Loucy (cell line): Measurements from ENCODE around the gene GJB4.

ENCODE experiments used
- H2AFZ ChIP-seq: fragments of 200-600 bp; sonication (generic); 2 replicates; pipeline ENCODE4 v1.6.0; 2016; ENCODE audit warnings: antibody characterized with exemption, mild to moderate bottlenecking, low read length, moderate library complexity
- H3F3A ChIP-seq: fragments of 200-600 bp; 2 replicates; pipeline ENCODE4 v1.6.0; 2016; ENCODE audit warnings: antibody characterized with exemption, low read depth, mild to moderate bottlenecking
- H3K27me3 ChIP-seq: fragments of 200-600 bp; sonication (generic); 2 replicates; pipeline ENCODE4 v1.6.1; 2014; ENCODE audit warnings: low read length, mild to moderate bottlenecking; ENCODE audit not compliant: insufficient read depth, poor library complexity, severe bottlenecking
- H3K36me3 ChIP-seq: fragments of 200-600 bp; sonication (generic); 2 replicates; pipeline ENCODE4 v1.6.1; 2016; ENCODE audit warnings: low read length; ENCODE audit not compliant: insufficient read depth
- H3K4me1 ChIP-seq: fragments of 200-600 bp; sonication (generic); 2 replicates; pipeline ENCODE4 v1.5.1; 2014; ENCODE audit warnings: low read length, mild to moderate bottlenecking; ENCODE audit not compliant: insufficient read depth, poor library complexity, severe bottlenecking
- H3K4me2 ChIP-seq: fragments of 200-600 bp; sonication (generic); 2 replicates; pipeline ENCODE4 v1.6.0; 2014; ENCODE audit warnings: antibody characterized with exemption, low read length, low read depth, mild to moderate bottlenecking; ENCODE audit not compliant: poor library complexity, severe bottlenecking
- H3K4me3 ChIP-seq: fragments of 200-600 bp; sonication (generic); 2 replicates; pipeline ENCODE4 v1.5.1; 2014; ENCODE audit warnings: low read length, mild to moderate bottlenecking, mixed read lengths; ENCODE audit not compliant: poor library complexity, severe bottlenecking
- H3K79me2 ChIP-seq: fragments of 200-600 bp; sonication (generic); 2 replicates; pipeline ENCODE4 v1.6.1; 2014; ENCODE audit warnings: low read length; ENCODE audit not compliant: insufficient read depth
- H3K9ac ChIP-seq: fragments of 200-600 bp; sonication (generic); 2 replicates; pipeline ENCODE4 v1.6.0; 2014; ENCODE audit warnings: mild to moderate bottlenecking, low read depth, low read length, moderate library complexity; ENCODE audit not compliant: poor library complexity, severe bottlenecking
- H3K9me2 ChIP-seq: fragments of 200-600 bp; sonication (generic); replicated peaks from 2 replicates; pipeline ENCODE4 v1.6.1; 2016; ENCODE audit warnings: low read depth, low read length, mixed read lengths
- H3K9me3 ChIP-seq: fragments of 200-600 bp; sonication (generic); 2 replicates; pipeline ENCODE4 v1.6.1; 2014; ENCODE audit warnings: mild to moderate bottlenecking, antibody characterized with exemption, low read length, low read depth; ENCODE audit not compliant: insufficient read depth
- H4K20me1 ChIP-seq: fragments of 200-600 bp; sonication (generic); 2 replicates; pipeline ENCODE4 v1.6.0; 2014; ENCODE audit warnings: antibody characterized with exemption, low read length, mild to moderate bottlenecking; ENCODE audit not compliant: insufficient read depth, poor library complexity, severe bottlenecking
- CTCF ChIP-seq: fragments of 200-600 bp; sonication (generic); conservative IDR thresholded peaks from 2 replicates; pipeline ENCODE4 v1.5.1; 2014; ENCODE audit warnings: mild to moderate bottlenecking, antibody characterized with exemption, low read length
- EZH2phosphoT487 ChIP-seq: fragments of 200-600 bp; IDR thresholded peaks from 2 replicates; pipeline ENCODE4 v1.6.1; 2018; ENCODE audit warnings: antibody characterized with exemption, mild to moderate bottlenecking, moderate library complexity, borderline replicate concordance

The GJB4 gene

GRCh38 chr1:34743775-34744174 lies 15.8 kb upstream of the GJB4 start:
- no peak overlapping the region for H3K4me3 ChIP-seq
- H3K79me2 ChIP-seq, result no peaks in the 10 kb centered on the region
- no peaks in the 10 kb centered on the region for H3K27me3 ChIP-seq
- H3F3A ChIP-seq, result no peaks in the 10 kb centered on the region
- no peaks in the 10 kb centered on the region for H3K4me1 ChIP-seq
- H3K9me2 ChIP-seq, result no peaks in the 10 kb centered on the region
- H3K36me3 ChIP-seq, result no peaks in the 10 kb centered on the region
- no peaks in the 10 kb centered on the region for H4K20me1 ChIP-seq
- no peak overlapping the region for H3K9ac ChIP-seq
- TF ChIP-seq CTCF (no peak), EZH2phosphoT487 (no peak)
- no peaks in the 10 kb centered on the region for H3K9me3 ChIP-seq
- H3K4me2 ChIP-seq, result no peak overlapping the region
- H2AFZ ChIP-seq, result no peak overlapping the region

- Histone ChIP-seq H3K4me2 (no peak overlapping the region), H3F3A (no peaks in the 10 kb centered on the region), H3K27me3 (no peaks in the 10 kb centered on the region), H4K20me1 (no peaks in the 10 kb centered on the region), H3K4me1 (no peaks in the 10 kb centered on the region), H3K36me3 (no peaks in the 10 kb centered on the region), H3K9me3 (no peaks in the 10 kb centered on the region), H3K9ac (no peak overlapping the region), H3K79me2 (no peaks in the 10 kb centered on the region), H3K9me2 (no peaks in the 10 kb centered on the region), H3K4me3 (no peak overlapping the region), H2AFZ (no peak overlapping the region)
- TF ChIP-seq EZH2phosphoT487, result no peak
- no peak for TF ChIP-seq CTCF
Observed at GRCh38 chr1:34744851-34745250, 14.7 kb upstream of the GJB4 start.

GRCh38 chr1:34745666-34746065 lies 13.9 kb upstream of the GJB4 start:
- Histone ChIP-seq H3K9me3 (no peaks in the 10 kb centered on the region), H2AFZ (no peak overlapping the region), H3F3A (no peaks in the 10 kb centered on the region), H4K20me1 (no peaks in the 10 kb centered on the region), H3K9ac (no peak overlapping the region), H3K36me3 (no peaks in the 10 kb centered on the region), H3K4me3 (no peak overlapping the region), H3K4me2 (no peak overlapping the region), H3K4me1 (no peaks in the 10 kb centered on the region), H3K9me2 (no peaks in the 10 kb centered on the region), H3K79me2 (no peaks in the 10 kb centered on the region), H3K27me3 (no peaks in the 10 kb centered on the region)
- TF ChIP-seq EZH2phosphoT487 (no peak), CTCF (no peak)
